ENCODE measurements around the gene TXNRD1. TPM values are rescaled to one million over a fixed set of nuclear protein-coding genes. Genes with fewer than 3 reads are reported as not detected.

TXNRD1 gene
- total and polyA plus RNA-seq, 8 donors = 19.4 to 208 (median 76.8) TPM

GRCh38 chr12:104312202-104312601 lies 96.6 kb downstream of the TXNRD1 start:
- DNase-seq = no peak
- H3K9me3 ChIP-seq = no peaks in the 10 kb centered on the region
- intact Hi-C loops (cut with DNase I; ENCODE audit: low total_unique reads) = no loop called here
- peaks cover 58 to 78% (median 67%) of the 10 kb centered on the region in 4 donors for H3K36me3 ChIP-seq
- H3K27ac ChIP-seq = no peak overlapping the region
- no peaks in the 10 kb centered on the region for H3K27me3 ChIP-seq
- H3K4me3 ChIP-seq = no peak overlapping the region
- WGBS, 5 donors = 88 to 96% (median 92%) methylated on average over 1 of the region's 1 CpG
- TF ChIP-seq POLR2AphosphoS5 (IDR thresholded peaks at IDR 0.05) = no peak
- TF ChIP-seq CTCF (IDR thresholded peaks at IDR 0.05) = peak in 1 of 7 experiments; percentile 5
- peaks cover 0 to 46% (median 16%) of the 10 kb centered on the region in 4 donors for H3K4me1 ChIP-seq

- Histone ChIP-seq H3K9me3 (no peaks in the 10 kb centered on the region), H3K4me3 (no peak overlapping the region), H3K4me1 (peaks cover 0 to 42% (median 11%) of the 10 kb centered on the region in 4 donors), H3K27ac (no peak overlapping the region), H3K27me3 (no peaks in the 10 kb centered on the region), H3K36me3 (peaks cover 63 to 82% (median 71%) of the 10 kb centered on the region in 4 donors)
- intact Hi-C loops (cut with DNase I; ENCODE audit: low total_unique reads) = no loop called here
- TF ChIP-seq POLR2AphosphoS5 (IDR thresholded peaks at IDR 0.05) (no peak), EP300 (IDR thresholded peaks at IDR 0.05) (no peak)
- no peak for DNase-seq
- 93 to 100% (median 100%) methylated on average over 1 of the region's 1 CpG for WGBS, 5 donors
Measured at GRCh38 chr12:104312654-104313053, 97.1 kb downstream of the TXNRD1 start.

GRCh38 chr12:104313568-104314241 lies 98.1 kb downstream of the TXNRD1 start:
- intact Hi-C loops (cut with DNase I; ENCODE audit: low total_unique reads) = no loop called here
- H3K9me3 ChIP-seq = no peaks in the 10 kb centered on the region
- no peak for DNase-seq
- no peaks in the 10 kb centered on the region for H3K27me3 ChIP-seq
- H3K27ac ChIP-seq = no peak overlapping the region
- H3K4me3 ChIP-seq = no peak overlapping the region
- peaks cover 69 to 93% (median 82%) of the 10 kb centered on the region in 4 donors for H3K36me3 ChIP-seq
- H3K4me1 ChIP-seq = peaks cover 0 to 36% (median 6%) of the 10 kb centered on the region in 4 donors
- 63 to 79% (median 70%) methylated on average over 4 of the region's 4 CpGs for WGBS, 5 donors
- TF ChIP-seq CTCF (IDR thresholded peaks at IDR 0.05) = no peak

GRCh38 chr12:104314242-104314614 lies 98.6 kb downstream of the TXNRD1 start:
- peaks cover 0 to 35% (median 5%) of the 10 kb centered on the region in 4 donors for H3K4me1 ChIP-seq
- TF ChIP-seq EP300 (IDR thresholded peaks at IDR 0.05) (no peak), POLR2AphosphoS5 (IDR thresholded peaks at IDR 0.05) (no peak), CTCF (IDR thresholded peaks at IDR 0.05) (no peak), POLR2A (IDR thresholded peaks at IDR 0.05) (no peak)
- no peaks in the 10 kb centered on the region for H3K9me3 ChIP-seq
- no peak overlapping the region for H3K27ac ChIP-seq
- H3K27me3 ChIP-seq = no peaks in the 10 kb centered on the region
- WGBS, 5 donors = 87 to 95% (median 92%) methylated on average over 1 of the region's 1 CpG
- no peak for DNase-seq
- no peak overlapping the region for H3K4me3 ChIP-seq
- intact Hi-C loops (cut with DNase I; ENCODE audit: low total_unique reads) = no loop called here
- H3K36me3 ChIP-seq = peaks cover 69 to 95% (median 87%) of the 10 kb centered on the region in 4 donors
